Ecto neural progenitor cell (in vitro differentiated cells): ENCODE results near the gene NUDCD3.
"Not testable (repeated sequence)": the region's sequence is repeated elsewhere in the genome, so short reads cannot be mapped to it uniquely, and the experiment has no call there.

Experiments used
- DNase-seq: peaks from one replicate; pipeline ENCODE4 v3.0.0-alpha.2; 2018; ENCODE audit warnings: low spot score

The NUDCD3 gene

GRCh38 chr7:44447874-44448425 lies 42.5 kb downstream of the NUDCD3 start:
- DNase-seq, result peak; percentile 22

- DNase-seq, result no peak
These were observed 44.3 kb downstream of the NUDCD3 start for GRCh38 chr7:44445986-44446671.

GRCh38 chr7:44441079-44441478 lies 49.4 kb downstream of the NUDCD3 start:
- DNase-seq, result no peak

DNA sequence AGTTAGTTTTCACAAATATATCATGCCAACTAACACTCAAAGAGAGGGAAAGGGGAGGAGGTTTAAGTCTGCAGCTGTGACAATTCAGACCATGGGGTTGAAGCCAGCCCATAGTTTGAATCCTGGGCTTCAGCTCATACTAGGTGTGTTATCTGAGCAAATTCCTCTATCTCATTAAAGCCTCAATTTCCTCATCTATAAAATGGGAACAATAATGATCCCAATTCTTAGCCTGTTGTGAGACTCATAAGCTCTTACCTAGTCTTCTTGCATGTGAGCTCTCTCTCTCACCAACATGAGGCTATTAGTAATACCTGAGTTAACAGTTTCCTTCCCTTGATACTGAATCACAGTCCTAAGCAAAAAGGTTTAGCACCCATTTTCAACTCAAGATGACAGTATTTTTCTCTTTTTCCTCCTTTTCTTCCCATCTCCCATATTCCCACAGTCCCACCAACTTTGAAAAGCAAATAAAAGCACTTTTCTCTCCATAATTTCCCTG lies 49.8 kb downstream of the NUDCD3 start:
- DNase-seq, result no peak

- no peak for DNase-seq
These were observed 50.5 kb downstream of the NUDCD3 start for GRCh38 chr7:44439926-44440325.

GRCh38 chr7:44438816-44439215 lies 51.6 kb downstream of the NUDCD3 start:
- DNase-seq, result no peak

DNA sequence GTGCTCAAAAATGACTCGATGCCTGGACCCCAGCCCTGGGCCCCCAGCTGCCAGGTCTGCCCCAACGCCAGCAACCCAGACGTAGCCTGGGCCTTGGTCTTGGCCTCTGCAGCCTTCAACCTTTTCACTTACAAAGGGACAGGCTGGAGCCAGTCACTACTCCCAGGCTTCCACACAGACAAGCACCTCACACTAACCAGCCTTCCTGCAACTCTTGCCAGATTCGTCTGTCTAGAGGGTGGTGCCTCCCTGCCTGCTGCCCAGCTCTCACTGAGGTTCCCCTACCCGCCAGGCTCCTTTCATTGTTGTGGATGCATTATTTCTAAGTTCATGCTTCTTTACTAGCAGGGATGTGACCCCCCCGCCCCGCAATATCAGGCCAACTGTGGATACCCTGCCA lies 56.3 kb downstream of the NUDCD3 start:
- DNase-seq, result no peak

DNA sequence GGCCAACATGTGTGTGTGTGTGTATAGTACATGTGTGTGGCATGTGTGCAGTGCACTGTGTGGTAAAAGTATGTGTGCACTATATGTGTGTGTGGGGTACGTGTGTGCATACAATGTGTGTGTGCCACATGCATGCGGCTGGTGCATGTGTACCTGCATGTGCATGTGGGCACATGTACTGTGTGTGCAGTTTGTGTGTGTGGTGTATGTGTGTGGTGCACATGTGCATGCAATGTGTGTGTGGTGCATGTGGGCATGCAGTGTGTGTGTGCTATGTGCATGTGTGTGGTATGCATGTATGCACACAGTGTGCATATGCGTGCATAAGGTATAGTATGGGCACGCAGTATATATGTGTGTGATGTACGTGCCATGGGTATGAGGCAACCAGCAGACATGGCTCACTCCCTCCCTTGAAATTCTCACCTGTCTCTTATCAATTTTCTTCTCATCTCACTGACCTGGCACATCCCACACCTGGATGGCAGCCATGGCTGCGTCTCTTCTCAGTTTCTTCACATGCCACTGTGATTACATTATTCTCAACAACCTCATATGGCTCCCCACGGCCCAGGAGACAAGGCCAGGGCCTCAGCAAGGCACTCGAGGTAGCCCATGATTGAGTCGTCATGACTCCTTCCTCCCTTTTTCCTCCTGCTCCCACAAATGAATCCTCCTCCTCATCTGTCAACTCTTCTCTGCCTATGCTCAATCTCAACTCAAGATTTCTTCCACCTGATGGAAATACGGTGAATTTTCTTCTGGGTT lies 57.0 kb downstream of the NUDCD3 start:
- DNase-seq, result no peak

GRCh38 chr7:44432381-44432977 lies 58.0 kb downstream of the NUDCD3 start:
- no peak for DNase-seq

GRCh38 chr7:44431091-44431608 lies 59.3 kb downstream of the NUDCD3 start:
- DNase-seq, result no peak

- DNase-seq, result no peak
These were observed 60.4 kb downstream of the NUDCD3 start for GRCh38 chr7:44430054-44430453.

- not testable (repeated sequence) for DNase-seq
These were observed 65.7 kb downstream of the NUDCD3 start for GRCh38 chr7:44424762-44425161.

- no peak for DNase-seq
These were observed 73.5 kb downstream of the NUDCD3 start for GRCh38 chr7:44416941-44417340.

DNA sequence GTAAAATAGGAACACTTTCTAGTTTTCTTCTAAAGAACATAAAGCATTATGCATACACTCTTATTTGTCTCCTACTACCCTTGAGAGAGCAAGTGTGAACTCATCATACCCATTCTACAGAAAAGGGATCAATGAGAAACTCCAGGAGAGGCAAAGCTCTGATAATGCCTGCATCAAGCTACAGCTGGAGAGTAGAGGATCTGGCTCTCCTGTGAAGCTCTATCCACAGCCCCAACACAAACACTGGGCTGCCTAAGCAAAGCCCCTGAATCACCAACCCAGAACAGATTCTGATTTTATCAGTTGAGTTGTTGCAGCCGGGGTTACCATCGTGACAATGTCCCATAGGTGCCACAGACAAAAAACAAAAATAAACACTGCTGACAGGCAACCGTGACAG lies 74.9 kb downstream of the NUDCD3 start:
- DNase-seq, result no peak

- DNase-seq, result no peak
These were observed 75.4 kb downstream of the NUDCD3 start for GRCh38 chr7:44415047-44415446.

DNA sequence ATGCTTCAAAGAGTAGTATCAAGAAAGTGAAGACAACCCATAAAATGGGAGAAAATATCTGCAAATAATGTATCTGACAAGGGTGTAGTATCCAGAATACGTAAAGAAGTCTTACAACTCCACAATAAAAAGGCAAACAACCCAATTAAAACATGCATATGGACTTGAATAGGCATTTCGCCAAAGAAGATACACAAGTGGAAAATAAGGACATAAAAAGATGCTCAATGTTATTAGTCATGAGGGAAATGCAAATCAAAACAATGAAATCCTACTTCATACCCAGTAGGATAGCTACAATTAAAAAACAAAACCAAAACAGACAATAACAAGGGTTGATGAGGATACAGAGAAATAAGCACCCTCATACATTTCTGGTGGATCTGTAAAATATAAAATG lies 79.2 kb downstream of the NUDCD3 start:
- no peak for DNase-seq

DNA sequence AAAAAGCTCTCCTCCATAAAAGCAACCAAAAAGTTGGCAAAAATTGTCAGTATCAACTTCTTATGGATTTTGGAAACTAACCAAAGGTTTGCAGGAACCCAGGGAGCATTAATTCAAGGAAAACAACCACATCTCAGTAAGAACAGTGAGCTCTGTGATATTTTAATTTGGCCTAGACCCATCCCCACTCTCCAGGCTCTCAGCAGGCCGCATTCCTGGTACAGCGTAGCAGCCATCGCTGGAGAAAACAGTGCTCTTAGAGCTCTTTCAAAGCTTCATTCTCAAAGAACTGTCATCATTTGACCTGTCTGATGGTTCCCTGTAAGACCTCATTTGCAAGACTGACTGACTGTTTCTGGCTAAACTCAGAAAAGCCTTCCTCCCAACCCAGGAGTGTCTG lies 81.9 kb downstream of the NUDCD3 start:
- DNase-seq, result no peak

DNA sequence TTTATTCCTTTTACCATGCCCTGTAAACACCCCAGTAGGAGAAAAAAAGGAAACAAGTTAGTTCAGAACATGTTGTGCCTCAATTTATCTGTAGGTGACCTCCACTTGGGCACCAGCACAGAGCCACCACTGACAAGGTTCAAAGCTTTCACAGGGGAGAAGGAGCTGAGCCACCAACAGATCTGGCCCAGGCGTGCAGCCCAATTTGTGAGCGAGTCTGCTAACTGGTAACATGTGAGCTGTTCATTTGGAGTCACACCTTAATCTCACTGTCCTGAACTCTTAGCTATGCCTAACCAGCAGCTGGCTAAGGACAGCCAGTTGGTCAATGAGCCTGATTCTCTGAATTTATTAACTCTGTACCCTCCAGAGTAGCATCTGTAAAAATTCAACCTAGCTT lies 86.7 kb downstream of the NUDCD3 start:
- no peak for DNase-seq

GRCh38 chr7:44403176-44403759 lies 87.2 kb downstream of the NUDCD3 start:
- no peak for DNase-seq

- DNase-seq, result no peak
These were observed 87.9 kb downstream of the NUDCD3 start for GRCh38 chr7:44402401-44403060.

DNA sequence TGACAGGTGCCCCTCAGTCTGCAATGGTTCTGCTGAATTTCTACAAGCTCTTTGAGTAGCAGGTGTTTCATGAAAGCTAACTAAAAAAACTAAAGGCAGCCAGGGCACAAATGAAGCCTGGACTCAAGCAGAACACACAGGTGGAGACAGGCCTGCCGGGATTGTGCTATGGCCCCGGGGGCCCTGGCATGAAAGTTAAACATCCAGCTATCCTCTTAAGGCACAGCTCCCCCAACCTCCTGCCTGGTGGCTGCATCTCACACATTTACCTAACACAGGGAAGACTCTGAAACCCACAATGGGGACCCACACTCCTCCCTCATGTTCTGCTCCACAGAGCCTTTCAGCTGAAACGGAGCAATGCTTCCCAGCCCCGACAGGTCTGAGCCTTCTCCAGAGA lies 88.8 kb downstream of the NUDCD3 start:
- no peak for DNase-seq
